Gastrocnemius medialis (tissue), 4 donors: ENCODE results near the gene CHST5. TPM values are rescaled to one million over a fixed set of nuclear protein-coding genes. Genes with fewer than 3 reads are reported as not detected.

ENCODE experiments used
- ATAC-seq, 2 donors: fragments of 150-250 bp; one replicate each; pipeline ENCODE4 v1.9.1; 2016
- DNase-seq, 2 donors: peaks; one replicate each; pipeline ENCODE4 v3.0.0-alpha.2; 2019
- H3K27ac ChIP-seq, 4 donors: fragments of 200-600 bp; sonication (generic); 1 replicate in 1 of 4; 2 replicates in 3 of 4; pipeline ENCODE4 v1.5.1; 2016 to 2018; ENCODE audit warnings: mild to moderate bottlenecking in 2 of 4, moderate library complexity in 1 of 4
- H3K27me3 ChIP-seq, 3 donors: fragments of 200-600 bp; sonication (generic) in 2 of 3; 1 replicate in 1 of 3; 2 replicates in 2 of 3; pipeline versions ENCODE4 v1.5.1 to v1.6.0; 2016 to 2019; ENCODE audit warnings: mild to moderate bottlenecking in 1 of 3, moderate library complexity in 1 of 3
- H3K36me3 ChIP-seq, 2 donors: fragments of 200-600 bp; sonication (generic) in 1 of 2; one replicate each; pipeline ENCODE4 v1.5.1; 2017 to 2018
- H3K4me1 ChIP-seq, 2 donors: fragments of 200-600 bp; sonication (generic) in 1 of 2; one replicate each; pipeline ENCODE4 v1.5.1; 2016 to 2017; ENCODE audit warnings: mild to moderate bottlenecking in 2 of 2
- H3K4me3 ChIP-seq, 4 donors: fragments of 200-600 bp; sonication (generic) in 3 of 4; 1 replicate in 1 of 4; 2 replicates in 3 of 4; pipeline ENCODE4 v1.5.1; 2016 to 2019; ENCODE audit warnings: mild to moderate bottlenecking in 2 of 4
- H3K9me3 ChIP-seq, 3 donors: fragments of 200-600 bp; sonication (generic) in 2 of 3; 1 replicate in 1 of 3; 2 replicates in 2 of 3; pipeline ENCODE4 v1.5.1; 2016 to 2019
- POLR2A ChIP-seq, 2 donors: fragments of 450-650 bp; IDR thresholded peaks; one replicate each; pipeline ENCODE4 v1.6.1; 2017; ENCODE audit warnings: antibody characterized with exemption in 2 of 2, mild to moderate bottlenecking in 2 of 2, moderate library complexity in 2 of 2
- in situ Hi-C, 4 donors: fragments of 200-750 bp; cut with MboI; loops; one replicate each; pipeline versions ENCODE4 v1.15.0 to v1.8.0; 2017; ENCODE audit warnings: low sequenced_read_pairs in 4 of 4
- intact Hi-C: fragments of 100-400 bp; cut with DNase I; formaldehyde crosslinking; loops from one replicate; pipeline ENCODE4 v1.15.1; 2023; ENCODE audit warnings: low total_unique reads
- total RNA-seq, 4 donors: library from RNA; depleted of rRNA; stranded (reverse); fragments of >200 nt; gene quantifications; one replicate each; pipeline versions ENCODE4 v1.1.0 to v1.2.3, GENCODE V29; 2016
- TF ChIP-seq, protein P1 (sequence below), 5 experiments: fragments of 450-650 bp in 3 of 5; fragments of 200-600 bp in 2 of 5; sonication (generic) in 2 of 5; IDR thresholded peaks in 4 of 5; conservative IDR thresholded peaks in 1 of 5; 1 replicate in 4 of 5; 2 replicates in 1 of 5; pipeline ENCODE4 v1.5.1; 2016 to 2019; ENCODE audit warnings: antibody characterized with exemption in 5 of 5, mild to moderate bottlenecking in 3 of 5, moderate library complexity in 3 of 5

The CHST5 gene
- total RNA-seq = under 1 TPM in 1 of 4 donors, not detected in 3; 0.12 TPM

DNA sequence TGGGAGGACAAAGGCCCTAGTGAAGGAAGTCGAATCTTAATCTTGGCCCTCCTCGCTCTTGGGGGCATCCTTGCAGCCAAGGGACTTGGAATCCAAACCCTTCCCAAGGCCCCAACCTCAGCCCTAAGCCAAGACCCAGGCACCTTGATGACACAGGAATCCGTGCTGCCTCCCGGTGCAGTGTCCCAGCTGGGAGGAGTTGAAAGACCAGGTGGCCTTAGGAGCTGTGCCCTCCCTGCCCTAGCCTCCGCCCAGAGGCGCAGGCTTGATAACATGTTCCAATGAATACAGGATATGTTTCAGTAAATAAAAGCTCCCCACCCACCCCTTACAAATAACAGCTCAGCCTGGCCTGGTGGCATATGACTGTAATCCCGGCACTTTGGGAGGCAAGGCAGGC lies at the start of gene CHST5:
TSS of gene CHST5 (minus strand) at position 208 of the 400 bp plus-strand sequence. CDS start 5,724 bp downstream, outside the sequence.
- intact Hi-C loops (no loop called here), in situ Hi-C loops (no loop called here)
- Histone ChIP-seq H3K27ac (no peak within 1 kb of the TSS), H3K27me3 (no peaks in the 10 kb centered on the region), H3K9me3 (no peaks in the 10 kb centered on the region), H3K36me3 (no peaks in the 10 kb centered on the region), H3K4me1 (no peaks in the 10 kb centered on the region), H3K4me3 (no peak within 1 kb of the TSS)
- no peak for ATAC-seq
- no peak for DNase-seq
- TF ChIP-seq, protein P1, sequence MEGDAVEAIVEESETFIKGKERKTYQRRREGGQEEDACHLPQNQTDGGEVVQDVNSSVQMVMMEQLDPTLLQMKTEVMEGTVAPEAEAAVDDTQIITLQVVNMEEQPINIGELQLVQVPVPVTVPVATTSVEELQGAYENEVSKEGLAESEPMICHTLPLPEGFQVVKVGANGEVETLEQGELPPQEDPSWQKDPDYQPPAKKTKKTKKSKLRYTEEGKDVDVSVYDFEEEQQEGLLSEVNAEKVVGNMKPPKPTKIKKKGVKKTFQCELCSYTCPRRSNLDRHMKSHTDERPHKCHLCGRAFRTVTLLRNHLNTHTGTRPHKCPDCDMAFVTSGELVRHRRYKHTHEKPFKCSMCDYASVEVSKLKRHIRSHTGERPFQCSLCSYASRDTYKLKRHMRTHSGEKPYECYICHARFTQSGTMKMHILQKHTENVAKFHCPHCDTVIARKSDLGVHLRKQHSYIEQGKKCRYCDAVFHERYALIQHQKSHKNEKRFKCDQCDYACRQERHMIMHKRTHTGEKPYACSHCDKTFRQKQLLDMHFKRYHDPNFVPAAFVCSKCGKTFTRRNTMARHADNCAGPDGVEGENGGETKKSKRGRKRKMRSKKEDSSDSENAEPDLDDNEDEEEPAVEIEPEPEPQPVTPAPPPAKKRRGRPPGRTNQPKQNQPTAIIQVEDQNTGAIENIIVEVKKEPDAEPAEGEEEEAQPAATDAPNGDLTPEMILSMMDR (IDR thresholded peaks at IDR 0.05 in 4 of 5, conservative IDR thresholded peaks at IDR 0.05 in 1 of 5) = no peak
- no peak for TF ChIP-seq POLR2A (IDR thresholded peaks at IDR 0.05)

DNA sequence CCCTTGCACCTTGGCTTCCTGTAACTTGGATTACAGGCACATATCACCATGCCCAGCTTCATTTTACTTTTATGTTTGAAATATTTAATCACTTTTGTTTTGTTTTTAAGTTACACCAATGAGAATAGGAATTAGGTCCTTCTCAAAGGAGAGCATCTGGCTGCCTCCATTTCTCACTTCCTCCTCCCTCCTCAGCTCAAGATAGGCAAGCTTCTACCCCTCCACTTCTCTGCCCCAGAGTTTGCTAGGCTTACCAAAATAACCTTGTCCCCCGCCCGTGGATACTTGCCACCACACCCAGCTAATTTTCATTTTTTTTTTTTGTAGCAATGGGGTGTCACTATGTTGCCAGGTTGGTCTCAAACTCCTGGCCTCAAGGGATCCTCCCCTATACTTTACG lies 48.2 kb upstream of the CHST5 start:
- ATAC-seq = no peak
- Histone ChIP-seq H3K4me3 (no peak overlapping the region), H3K36me3 (peaks cover 0 to 11% of the 10 kb centered on the region in 2 donors), H3K27ac (no peak overlapping the region), H3K9me3 (no peaks in the 10 kb centered on the region), H3K27me3 (no peaks in the 10 kb centered on the region), H3K4me1 (peaks cover 0 to 1% of the 10 kb centered on the region in 2 donors)
- TF ChIP-seq POLR2A (IDR thresholded peaks at IDR 0.05) = no peak
- TF ChIP-seq, protein P1 (IDR thresholded peaks at IDR 0.05 in 4 of 5, conservative IDR thresholded peaks at IDR 0.05 in 1 of 5) = no peak
- intact Hi-C loops (loop anchor here (5.0 kb wide), 1 partner anchor 33 kb away; no protein-coding TSS in a partner anchor), in situ Hi-C loops (no loop called here)
- no peak for DNase-seq

DNA sequence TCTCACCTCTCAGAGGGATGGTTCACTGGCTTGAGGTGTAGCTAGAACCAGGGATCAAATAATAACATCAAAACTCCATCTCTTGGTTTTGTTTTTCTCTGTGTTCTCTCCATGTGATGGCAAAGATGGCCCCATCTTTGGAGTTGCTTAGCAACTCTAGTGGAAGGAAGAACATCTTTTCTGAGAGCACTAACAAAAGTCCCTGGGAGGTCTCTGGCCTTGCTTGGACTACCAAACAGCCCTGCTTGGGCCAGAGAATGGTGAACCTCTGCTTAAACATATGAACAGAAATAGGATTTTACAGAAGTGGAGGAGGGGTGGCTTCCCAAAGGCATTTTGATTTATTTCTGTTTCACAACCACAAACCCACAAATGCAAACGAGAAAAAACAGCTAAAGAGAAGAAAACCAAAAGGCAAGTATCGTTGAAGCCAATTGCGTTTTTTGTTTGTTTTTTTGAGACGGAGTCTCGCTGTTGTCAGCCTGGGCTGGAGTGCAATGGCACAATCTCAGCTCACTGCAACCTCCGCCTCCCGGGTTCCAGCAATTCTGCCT lies 43.5 kb upstream of the CHST5 start:
- H3K4me3 ChIP-seq = no peak overlapping the region
- peaks cover 0 to 56% of the 10 kb centered on the region in 2 donors for H3K36me3 ChIP-seq
- no peak for ATAC-seq
- TF ChIP-seq POLR2A (IDR thresholded peaks at IDR 0.05) = no peak
- TF ChIP-seq, protein P1 (IDR thresholded peaks at IDR 0.05 in 4 of 5, conservative IDR thresholded peaks at IDR 0.05 in 1 of 5) = no peak
- H3K4me1 ChIP-seq = no peaks in the 10 kb centered on the region
- in situ Hi-C loops = no loop called here
- intact Hi-C loops = no loop called here
- no peaks in the 10 kb centered on the region for H3K9me3 ChIP-seq
- no peak overlapping the region for H3K27ac ChIP-seq
- no peak for DNase-seq
- no peaks in the 10 kb centered on the region for H3K27me3 ChIP-seq

DNA sequence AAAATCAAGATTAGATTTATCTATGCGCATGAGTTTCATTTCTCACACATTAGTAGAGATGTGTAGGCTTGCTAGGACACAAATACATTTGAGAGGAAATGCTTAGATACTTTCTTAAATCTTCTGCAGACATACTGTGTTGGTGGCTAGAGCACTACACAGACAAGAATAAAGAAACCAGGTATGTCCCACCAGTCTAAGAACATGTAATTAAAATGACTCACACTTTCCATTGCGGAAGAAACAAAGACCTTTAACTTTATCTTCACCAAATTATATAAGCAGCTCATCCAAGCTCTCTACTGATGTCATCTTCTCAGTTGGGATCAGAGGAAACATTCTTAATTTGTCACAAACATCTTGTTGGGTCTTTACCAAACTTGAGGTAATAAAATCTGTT lies 42.8 kb upstream of the CHST5 start:
- ATAC-seq (no peak), DNase-seq (no peak)
- TF ChIP-seq, protein P1 (IDR thresholded peaks at IDR 0.05 in 4 of 5, conservative IDR thresholded peaks at IDR 0.05 in 1 of 5) = no peak
- TF ChIP-seq POLR2A (IDR thresholded peaks at IDR 0.05) = no peak
- Histone ChIP-seq H3K36me3 (peaks cover 0 to 62% of the 10 kb centered on the region in 2 donors), H3K4me3 (no peak overlapping the region), H3K4me1 (no peaks in the 10 kb centered on the region), H3K27me3 (no peaks in the 10 kb centered on the region), H3K9me3 (no peaks in the 10 kb centered on the region), H3K27ac (no peak overlapping the region)
- intact Hi-C loops = no loop called here
- in situ Hi-C loops = no loop called here

DNA sequence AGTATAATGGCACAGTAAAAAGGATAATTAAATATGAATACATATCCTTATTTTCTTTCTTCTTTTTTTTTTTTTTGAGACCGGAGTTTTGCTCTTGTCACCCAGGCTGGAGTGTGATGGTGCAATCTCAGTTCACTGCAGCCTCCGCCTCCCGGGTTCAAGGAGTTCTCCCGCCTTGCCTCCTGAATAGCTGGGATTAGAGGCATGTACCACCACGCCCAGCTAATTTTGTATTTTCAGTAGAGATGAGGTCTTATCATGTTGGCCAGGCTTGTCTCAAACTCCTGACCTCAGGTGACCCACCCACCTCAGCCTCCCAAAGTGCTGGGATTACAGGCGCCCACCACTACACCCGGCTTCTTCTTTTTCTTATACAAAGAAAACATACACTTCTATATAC lies 42.3 kb upstream of the CHST5 start:
- Histone ChIP-seq H3K36me3 (peaks cover 0 to 67% of the 10 kb centered on the region in 2 donors), H3K4me3 (no peak overlapping the region), H3K9me3 (no peaks in the 10 kb centered on the region), H3K27me3 (no peaks in the 10 kb centered on the region), H3K27ac (no peak overlapping the region), H3K4me1 (peaks cover 0 to under 1% of the 10 kb centered on the region in 2 donors)
- intact Hi-C loops (no loop called here), in situ Hi-C loops (no loop called here)
- no peak for ATAC-seq
- no peak for DNase-seq
- no peak for TF ChIP-seq POLR2A (IDR thresholded peaks at IDR 0.05)
- TF ChIP-seq, protein P1 (IDR thresholded peaks at IDR 0.05 in 4 of 5, conservative IDR thresholded peaks at IDR 0.05 in 1 of 5) = no peak
